ENCODE data around the gene GGTLC2.

Gene GGTLC2

GRCh38 chr22:22669093-22669492, 24.7 kb downstream of the GGTLC2 start:
- Histone ChIP-seq H3K4me3 (ENCODE audit: low read depth in 1 of 2, low read length in 2 of 2) (no peak overlapping the region), H3K4me2 (ENCODE audit: insufficient read depth, low read length) (no peak overlapping the region), H3K4me1 (ENCODE audit: insufficient read depth, low read length) (peaks cover 9% of the 10 kb centered on the region), H3K27ac (ENCODE audit: low read length) (no peak overlapping the region), H4K20me1 (ENCODE audit: insufficient read depth, low read length) (no peaks in the 10 kb centered on the region), H3K9me3 (ENCODE audit: insufficient read depth, low read length, severe bottlenecking) (no peaks in the 10 kb centered on the region), H3K36me3 (ENCODE audit: insufficient read depth, low read length) (no peaks in the 10 kb centered on the region), H3K27me3 (ENCODE audit: insufficient read depth, low read length, poor library complexity) (no peaks in the 10 kb centered on the region), H2AFZ (ENCODE audit: low read depth, low read length) (no peak overlapping the region), H3K9ac (ENCODE audit: low read depth, low read length) (no peak overlapping the region), H3K79me2 (ENCODE audit: insufficient read depth, low read length) (no peaks in the 10 kb centered on the region)
- ATAC-seq (ENCODE audit: insufficient read depth, low read depth), result no peak
- TF ChIP-seq, protein P1, sequence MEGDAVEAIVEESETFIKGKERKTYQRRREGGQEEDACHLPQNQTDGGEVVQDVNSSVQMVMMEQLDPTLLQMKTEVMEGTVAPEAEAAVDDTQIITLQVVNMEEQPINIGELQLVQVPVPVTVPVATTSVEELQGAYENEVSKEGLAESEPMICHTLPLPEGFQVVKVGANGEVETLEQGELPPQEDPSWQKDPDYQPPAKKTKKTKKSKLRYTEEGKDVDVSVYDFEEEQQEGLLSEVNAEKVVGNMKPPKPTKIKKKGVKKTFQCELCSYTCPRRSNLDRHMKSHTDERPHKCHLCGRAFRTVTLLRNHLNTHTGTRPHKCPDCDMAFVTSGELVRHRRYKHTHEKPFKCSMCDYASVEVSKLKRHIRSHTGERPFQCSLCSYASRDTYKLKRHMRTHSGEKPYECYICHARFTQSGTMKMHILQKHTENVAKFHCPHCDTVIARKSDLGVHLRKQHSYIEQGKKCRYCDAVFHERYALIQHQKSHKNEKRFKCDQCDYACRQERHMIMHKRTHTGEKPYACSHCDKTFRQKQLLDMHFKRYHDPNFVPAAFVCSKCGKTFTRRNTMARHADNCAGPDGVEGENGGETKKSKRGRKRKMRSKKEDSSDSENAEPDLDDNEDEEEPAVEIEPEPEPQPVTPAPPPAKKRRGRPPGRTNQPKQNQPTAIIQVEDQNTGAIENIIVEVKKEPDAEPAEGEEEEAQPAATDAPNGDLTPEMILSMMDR (IDR thresholded peaks at IDR 0.05; ENCODE audit: borderline replicate concordance, extremely low read depth, low read length, poor library complexity, severe bottlenecking), result no peak
- no peak for TF ChIP-seq EZH2 (IDR thresholded peaks at IDR 0.05; ENCODE audit: borderline replicate concordance, low read depth, low read length, severe bottlenecking)
- no peak for DNase-seq

DNA sequence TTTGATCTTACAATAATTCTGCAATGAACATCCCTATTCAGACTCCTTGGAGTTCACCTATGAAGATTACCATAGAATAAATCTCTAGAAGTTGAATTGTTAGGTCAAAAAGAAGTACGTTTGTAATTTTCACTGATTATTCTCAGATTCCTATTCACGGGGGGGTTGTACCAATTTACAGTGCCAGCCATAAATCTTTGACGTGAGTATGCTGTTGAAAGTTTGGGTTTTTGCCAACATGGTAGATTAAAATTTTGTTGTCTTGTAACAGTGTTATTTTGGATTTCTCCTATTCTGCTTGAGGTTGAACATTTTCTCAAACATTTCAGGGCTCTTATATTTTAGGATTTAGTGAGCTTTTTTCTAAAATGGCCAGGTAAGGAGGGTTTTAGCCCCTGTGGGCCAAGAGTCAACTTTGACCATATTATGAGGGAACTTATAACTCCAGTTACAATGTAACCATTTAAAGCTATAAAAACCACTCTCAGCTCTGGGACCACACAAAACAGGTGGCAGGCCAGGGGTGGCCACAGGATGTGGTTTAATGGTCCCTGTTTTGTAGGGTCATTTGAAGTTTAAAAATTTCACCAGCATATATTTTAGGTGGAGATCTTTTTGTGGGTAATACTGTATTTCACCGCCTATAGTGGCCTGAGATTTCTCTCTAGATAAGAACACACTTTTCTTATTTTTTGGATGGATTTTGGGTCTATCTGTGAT, 25.8 kb downstream of the GGTLC2 start:
- no peak for DNase-seq
- Histone ChIP-seq H4K20me1 (ENCODE audit: insufficient read depth, low read length) (no peaks in the 10 kb centered on the region), H3K9me3 (ENCODE audit: insufficient read depth, low read length, severe bottlenecking) (no peaks in the 10 kb centered on the region), H3K9ac (ENCODE audit: low read depth, low read length) (no peak overlapping the region), H3K36me3 (ENCODE audit: insufficient read depth, low read length) (no peaks in the 10 kb centered on the region), H3K4me3 (ENCODE audit: low read depth in 1 of 2, low read length in 2 of 2) (no peak overlapping the region), H3K27me3 (ENCODE audit: insufficient read depth, low read length, poor library complexity) (no peaks in the 10 kb centered on the region), H3K4me1 (ENCODE audit: insufficient read depth, low read length) (peaks cover 3% of the 10 kb centered on the region; the same call in 1 of the 2 replicates), H3K27ac (ENCODE audit: low read length) (no peak overlapping the region), H2AFZ (ENCODE audit: low read depth, low read length) (no peak overlapping the region), H3K79me2 (ENCODE audit: insufficient read depth, low read length) (no peaks in the 10 kb centered on the region), H3K4me2 (ENCODE audit: insufficient read depth, low read length) (no peak overlapping the region)
- TF ChIP-seq EZH2 (IDR thresholded peaks at IDR 0.05; ENCODE audit: borderline replicate concordance, low read depth, low read length, severe bottlenecking), result no peak
- TF ChIP-seq, protein P1 (IDR thresholded peaks at IDR 0.05; ENCODE audit: borderline replicate concordance, extremely low read depth, low read length, poor library complexity, severe bottlenecking), result no peak
- no peak for ATAC-seq (ENCODE audit: insufficient read depth, low read depth)

GRCh38 chr22:22671506-22671905, 27.1 kb downstream of the GGTLC2 start:
- Histone ChIP-seq H4K20me1 (ENCODE audit: insufficient read depth, low read length) (no peaks in the 10 kb centered on the region), H3K27me3 (ENCODE audit: insufficient read depth, low read length, poor library complexity) (peaks cover 2% of the 10 kb centered on the region), H3K4me1 (ENCODE audit: insufficient read depth, low read length) (peaks cover 3% of the 10 kb centered on the region; the same call in 1 of the 2 replicates), H3K27ac (ENCODE audit: low read length) (no peak overlapping the region), H3K9me3 (ENCODE audit: insufficient read depth, low read length, severe bottlenecking) (no peaks in the 10 kb centered on the region), H3K36me3 (ENCODE audit: insufficient read depth, low read length) (no peaks in the 10 kb centered on the region), H3K79me2 (ENCODE audit: insufficient read depth, low read length) (no peaks in the 10 kb centered on the region), H2AFZ (ENCODE audit: low read depth, low read length) (no peak overlapping the region), H3K4me2 (ENCODE audit: insufficient read depth, low read length) (no peak overlapping the region), H3K4me3 (ENCODE audit: low read depth in 1 of 2, low read length in 2 of 2) (no peak overlapping the region), H3K9ac (ENCODE audit: low read depth, low read length) (no peak overlapping the region)
- TF ChIP-seq EZH2 (IDR thresholded peaks at IDR 0.05; ENCODE audit: borderline replicate concordance, low read depth, low read length, severe bottlenecking), result no peak
- TF ChIP-seq, protein P1 (IDR thresholded peaks at IDR 0.05; ENCODE audit: borderline replicate concordance, extremely low read depth, low read length, poor library complexity, severe bottlenecking), result no peak
- no peak for DNase-seq
- ATAC-seq (ENCODE audit: insufficient read depth, low read depth), result no peak

Data from DND-41 (cell line).